A204.1 (cell line): ENCODE results near the gene PPARD.

ENCODE experiments used
- FAIRE-seq: peaks from 2 replicates; lab custom pipeline; 2012; peaks lifted over from hg19 to GRCh38; lab: Jason Lieb, UNC

The PPARD gene

GRCh38 chr6:35441642-35442041 lies 99.3 kb downstream of the PPARD start:
- FAIRE-seq = no peak

- no peak for FAIRE-seq
Observed at GRCh38 chr6:35442693-35443092, 100.3 kb downstream of the PPARD start.

- no peak for FAIRE-seq
Observed at GRCh38 chr6:35443341-35444030, 101.1 kb downstream of the PPARD start.

GRCh38 chr6:35445691-35446090 lies 103.3 kb downstream of the PPARD start:
- FAIRE-seq = no peak

GRCh38 chr6:35448191-35448590 lies 105.8 kb downstream of the PPARD start:
- no peak for FAIRE-seq

GRCh38 chr6:35449287-35449881 lies 107.0 kb downstream of the PPARD start:
- peak; percentile 57 for FAIRE-seq

- no peak for FAIRE-seq
Observed at GRCh38 chr6:35451354-35452182, 109.2 kb downstream of the PPARD start.

GRCh38 chr6:35452183-35453090 lies 110.1 kb downstream of the PPARD start, which contains the start of gene FANCE:
FANCE (plus strand) TSS chr6:35452338; CDS start chr6:35452546, 208 bp downstream.
- FAIRE-seq = no peak

- FAIRE-seq = no peak
Observed at GRCh38 chr6:35453236-35453635, 110.9 kb downstream of the PPARD start.

GRCh38 chr6:35454391-35455110 lies 112.2 kb downstream of the PPARD start:
- FAIRE-seq = no peak

- FAIRE-seq = no peak
Observed at GRCh38 chr6:35457907-35458306, 115.5 kb downstream of the PPARD start.

- FAIRE-seq = no peak
Observed at GRCh38 chr6:35461270-35461669, 118.9 kb downstream of the PPARD start.

GRCh38 chr6:35463292-35463691 lies 120.9 kb downstream of the PPARD start:
- FAIRE-seq = no peak

GRCh38 chr6:35465646-35466045 lies 123.3 kb downstream of the PPARD start:
- FAIRE-seq = no peak

GRCh38 chr6:35468181-35468979 lies 126.0 kb downstream of the PPARD start, which contains the start of gene RPL10A:
RPL10A (plus strand) TSS chr6:35468401; CDS start chr6:35468435, 34 bp downstream.
- no peak for FAIRE-seq

- FAIRE-seq = no peak
Observed at GRCh38 chr6:35468980-35469750, 126.8 kb downstream of the PPARD start.

- no peak for FAIRE-seq
Observed at GRCh38 chr6:35469751-35470662, 127.6 kb downstream of the PPARD start.

- FAIRE-seq = no peak
Observed at GRCh38 chr6:35470663-35471120, 128.3 kb downstream of the PPARD start.
